ENCODE measurements around the gene CAPN9.

GRCh38 chr1:230758709-230759368 lies 11.7 kb downstream of the CAPN9 start:
- TF ChIP-seq RAD21 (IDR thresholded peaks at IDR 0.05) = no peak
- TF ChIP-seq CTCF (IDR thresholded peaks at IDR 0.05; ENCODE audit: low read depth, low read length, missing input control) = no peak
- no peak for TF ChIP-seq FOXA1 (IDR thresholded peaks at IDR 0.05)
- TF ChIP-seq REST (IDR thresholded peaks at IDR 0.05) = no peak
- no peak for TF ChIP-seq TAF1 (conservative IDR thresholded peaks at IDR 0.05)
- TF ChIP-seq GABPA (IDR thresholded peaks at IDR 0.05 in 1 of 2, conservative IDR thresholded peaks at IDR 0.05 in 1 of 2) = no peak
- TF ChIP-seq YY1 (IDR thresholded peaks at IDR 0.05) = no peak
- TF ChIP-seq SP1 (IDR thresholded peaks at IDR 0.05) = no peak

Measured in liver (tissue), 3 donors.